Panc1 (cell line): ENCODE measurements around the gene FAM149A.

Experiments used
- CTCF ChIP-seq: fragments of 450-650 bp; IDR thresholded peaks from 2 replicates; pipeline ENCODE4 v1.5.1; 2017; ENCODE audit warnings: mild to moderate bottlenecking
- POLR2AphosphoS5 ChIP-seq: IDR thresholded peaks from 2 replicates; pipeline ENCODE4 v1.6.1; 2012; ENCODE audit warnings: mild to moderate bottlenecking, low read depth, low read length, moderate library complexity
- REST ChIP-seq, 2 experiments: IDR thresholded peaks; 2 replicates each; pipeline ENCODE4 v1.6.1; 2011 to 2012; ENCODE audit warnings: low read depth in 2 of 2, control low read depth in 1 of 2, low read length in 1 of 2, mild to moderate bottlenecking in 1 of 2, moderate library complexity in 1 of 2; ENCODE audit not compliant: insufficient read depth in 1 of 2
- SIN3A ChIP-seq: IDR thresholded peaks from 2 replicates; pipeline ENCODE4 v1.6.1; 2012; ENCODE audit warnings: low read depth, mild to moderate bottlenecking, low read length, moderate library complexity, borderline replicate concordance; ENCODE audit not compliant: insufficient read depth
- TCF7L2 ChIP-seq: IDR thresholded peaks from 2 replicates; pipeline ENCODE4 v1.6.1; 2011; ENCODE audit warnings: mild to moderate bottlenecking, low read depth, low read length, inconsistent platforms

- TF ChIP-seq CTCF = no peak
- no peak for TF ChIP-seq POLR2AphosphoS5
- TF ChIP-seq TCF7L2 = no peak
- no peak for TF ChIP-seq REST (IDR thresholded peaks at IDR 0.05; ENCODE audit: insufficient read depth in 1 of 2, low read depth in 2 of 2, low read length in 1 of 2)
- TF ChIP-seq SIN3A = no peak
Measured at GRCh38 chr4:186166852-186167512, 62.5 kb downstream of the FAM149A start.
